Stomach (tissue), 9 donors: ENCODE data around the gene ZNF534. TPM values are rescaled to one million over a fixed set of nuclear protein-coding genes. Genes with fewer than 3 reads are reported as not detected.
"Not testable (repeated sequence)": the region's sequence is repeated elsewhere in the genome, so short reads cannot be mapped to it uniquely, and the experiment has no call there.

Experiments
- DNase-seq, 2 donors: peaks; one replicate each; pipeline versions ENCODE4 v3.0.0 to v3.0.0-alpha.2; 2013 to 2019
- H3K27ac ChIP-seq, 5 donors: fragments of 200-600 bp in 4 of 5; sonication (generic) in 4 of 5; one replicate each; pipeline ENCODE4 v1.5.1; 2013 to 2019; ENCODE audit warnings: mild to moderate bottlenecking in 1 of 5, moderate library complexity in 1 of 5
- H3K27me3 ChIP-seq, 3 donors: fragments of 200-600 bp; sonication (generic); one replicate each; pipeline ENCODE4 v1.5.1; 2017 to 2019; ENCODE audit warnings: mixed run types in 1 of 3
- H3K36me3 ChIP-seq, 4 donors: fragments of 200-600 bp; sonication (generic); 1 replicate in 3 of 4; 2 replicates in 1 of 4; pipeline ENCODE4 v1.5.1; 2016 to 2019
- H3K4me1 ChIP-seq, 4 donors: fragments of 200-600 bp; sonication (generic); one replicate each; pipeline ENCODE4 v1.5.1; 2016 to 2019
- H3K4me3 ChIP-seq, 4 donors: fragments of 200-600 bp; sonication (generic) in 3 of 4; one replicate each; pipeline ENCODE4 v1.5.1; 2016 to 2019; ENCODE audit warnings: mild to moderate bottlenecking in 1 of 4
- H3K9me3 ChIP-seq, 4 donors: fragments of 200-600 bp; sonication (generic); one replicate each; pipeline ENCODE4 v1.5.1; 2016 to 2019
- EP300 ChIP-seq: sonication (generic); formaldehyde crosslinking; IDR thresholded peaks from one replicate; pipeline ENCODE4 v1.6.1; 2017; ENCODE audit warnings: antibody characterized with exemption
- POLR2A ChIP-seq, 4 donors: fragments of 450-650 bp; IDR thresholded peaks; one replicate each; pipeline ENCODE4 v1.6.1; 2016; ENCODE audit warnings: antibody characterized with exemption in 4 of 4, control low read depth in 2 of 4, mild to moderate bottlenecking in 1 of 4, moderate library complexity in 1 of 4
- POLR2AphosphoS5 ChIP-seq, 3 donors: sonication (generic); formaldehyde crosslinking; IDR thresholded peaks; one replicate each; pipeline ENCODE4 v1.6.1; 2016; ENCODE audit warnings: antibody characterized with exemption in 3 of 3
- WGBS, 5 donors: extraction: QIAGEN DNeasy Blood & Tissue Kit in 3 of 5; methylation state at CpG; one replicate each; pipeline versions ENCODE4 v1.1.5 to v1.1.7; 2013 to 2018; 5-methylcytosine and 5-hydroxymethylcytosine counted together
- intact Hi-C: fragments of 100-400 bp; cut with DNase I; formaldehyde crosslinking; loops from one replicate; pipeline ENCODE4 v1.15.1; 2023; ENCODE audit warnings: low total_unique reads
- polyA plus RNA-seq, 3 donors: library from polyadenylated mRNA; stranded (reverse); fragments of 200-250 nt; gene quantifications; one replicate each; pipeline ENCODE4 v1.2.3, GENCODE V29; 2013
- total RNA-seq, 5 donors: library from RNA; depleted of rRNA; stranded (reverse); fragments of >200 nt; gene quantifications; one replicate each; pipeline versions ENCODE4 v1.1.0 to v1.2.3, GENCODE V29; 2014 to 2016
- TF ChIP-seq, protein P1 (sequence below), 7 experiments: fragments of 450-650 bp in 4 of 7; fragments of 200-600 bp in 3 of 7; sonication (generic) in 3 of 7; IDR thresholded peaks; one replicate each; pipeline ENCODE4 v1.5.1; 2016 to 2019; ENCODE audit warnings: antibody characterized with exemption in 7 of 7, control low read depth in 2 of 7, mild to moderate bottlenecking in 1 of 7
- donor health status: healthy with polysubstance abuse.
- donor health status: Bipolar disorder and iron deficiency.
- donor health status: healthy.

ZNF534 gene
- total and polyA plus RNA-seq, 8 donors: 0.08 to 0.37 TPM; not detected in 6

DNA sequence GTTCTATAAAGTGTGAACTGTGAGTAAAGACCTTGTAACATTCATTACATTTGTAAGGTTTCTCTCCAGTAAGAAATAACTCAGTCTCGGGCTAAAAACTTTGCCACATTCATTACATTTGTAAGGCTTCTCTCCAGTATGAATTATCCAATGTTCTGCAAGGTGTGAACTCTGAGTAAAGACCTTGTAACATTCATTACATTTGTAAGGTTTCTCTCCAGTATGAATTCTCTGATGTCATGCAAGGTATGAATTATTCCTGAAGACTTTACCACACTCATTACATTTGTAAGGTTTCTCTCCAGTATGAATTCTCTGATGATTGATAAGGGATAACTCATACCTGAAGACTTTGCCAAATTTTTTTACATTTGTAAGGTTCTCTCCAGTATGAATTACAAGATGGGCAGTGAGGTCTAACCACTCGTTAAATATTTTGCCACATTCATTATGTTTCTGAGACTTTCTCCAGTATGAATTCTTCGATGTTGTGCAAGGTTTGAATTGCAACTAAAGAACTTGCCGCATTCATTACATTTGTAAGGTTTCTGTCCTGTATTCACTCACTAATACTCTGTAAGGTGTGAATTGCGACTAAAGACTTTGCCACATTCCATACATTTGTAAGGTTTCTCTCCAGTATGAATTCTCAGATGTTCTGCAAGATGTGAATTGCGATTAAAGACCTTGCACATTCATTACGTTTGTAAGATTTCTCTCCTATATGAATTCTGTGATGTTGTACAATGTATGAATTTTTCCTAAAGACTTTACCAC, 45.6 kb downstream of the ZNF534 start:
- peaks cover 0 to 16% (median 8%) of the 10 kb centered on the region in 4 donors for H3K36me3 ChIP-seq
- no peak overlapping the region for H3K4me3 ChIP-seq
- H3K9me3 ChIP-seq: peaks cover 75 to 100% (median 99%) of the 10 kb centered on the region in 4 donors
- H3K27me3 ChIP-seq: no peaks in the 10 kb centered on the region
- no peak for DNase-seq
- no peak overlapping the region for H3K27ac ChIP-seq
- intact Hi-C loops: no loop called here
- TF ChIP-seq, protein P1, sequence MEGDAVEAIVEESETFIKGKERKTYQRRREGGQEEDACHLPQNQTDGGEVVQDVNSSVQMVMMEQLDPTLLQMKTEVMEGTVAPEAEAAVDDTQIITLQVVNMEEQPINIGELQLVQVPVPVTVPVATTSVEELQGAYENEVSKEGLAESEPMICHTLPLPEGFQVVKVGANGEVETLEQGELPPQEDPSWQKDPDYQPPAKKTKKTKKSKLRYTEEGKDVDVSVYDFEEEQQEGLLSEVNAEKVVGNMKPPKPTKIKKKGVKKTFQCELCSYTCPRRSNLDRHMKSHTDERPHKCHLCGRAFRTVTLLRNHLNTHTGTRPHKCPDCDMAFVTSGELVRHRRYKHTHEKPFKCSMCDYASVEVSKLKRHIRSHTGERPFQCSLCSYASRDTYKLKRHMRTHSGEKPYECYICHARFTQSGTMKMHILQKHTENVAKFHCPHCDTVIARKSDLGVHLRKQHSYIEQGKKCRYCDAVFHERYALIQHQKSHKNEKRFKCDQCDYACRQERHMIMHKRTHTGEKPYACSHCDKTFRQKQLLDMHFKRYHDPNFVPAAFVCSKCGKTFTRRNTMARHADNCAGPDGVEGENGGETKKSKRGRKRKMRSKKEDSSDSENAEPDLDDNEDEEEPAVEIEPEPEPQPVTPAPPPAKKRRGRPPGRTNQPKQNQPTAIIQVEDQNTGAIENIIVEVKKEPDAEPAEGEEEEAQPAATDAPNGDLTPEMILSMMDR (IDR thresholded peaks at IDR 0.05): no peak
- TF ChIP-seq POLR2A (IDR thresholded peaks at IDR 0.05): no peak
- no peak for TF ChIP-seq EP300
- TF ChIP-seq POLR2AphosphoS5 (IDR thresholded peaks at IDR 0.05): no peak
- WGBS, 5 donors: 91 to 97% (median 96%) methylated on average over 7 of the region's 7 CpGs
- H3K4me1 ChIP-seq: no peaks in the 10 kb centered on the region

DNA sequence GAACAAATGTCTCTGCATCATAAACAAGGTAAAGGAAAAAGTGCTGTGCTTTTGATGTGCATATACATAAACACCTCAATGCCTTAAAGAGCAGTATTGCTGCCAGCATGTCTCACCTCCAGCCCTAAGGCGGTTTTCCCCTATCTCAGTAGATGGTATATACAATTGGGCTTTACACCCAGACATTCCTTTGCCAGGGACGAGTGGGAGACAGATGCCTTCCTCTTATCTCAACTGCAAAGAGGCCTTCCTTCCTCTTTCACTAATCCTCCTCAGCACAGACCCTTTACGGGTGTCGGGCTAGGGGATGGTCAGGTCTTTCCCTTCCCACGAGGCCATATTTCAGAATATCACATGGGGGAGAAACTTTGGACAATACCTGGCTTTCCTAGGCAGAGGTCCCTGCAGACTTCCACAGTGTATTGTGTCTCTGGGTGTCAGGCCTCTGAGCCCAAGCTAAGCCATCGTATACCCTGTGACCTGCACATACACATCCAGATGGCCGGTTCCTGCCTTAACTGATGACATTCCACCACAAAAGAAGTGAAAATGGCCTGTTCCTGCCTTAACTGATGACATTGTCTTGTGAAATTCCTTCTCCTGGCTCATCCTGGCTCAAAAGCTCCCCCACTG, 55.3 kb downstream of the ZNF534 start:
- 45 to 58% (median 52%) methylated on average over 7 of the region's 7 CpGs for WGBS, 5 donors
- H3K9me3 ChIP-seq: peaks cover 48 to 95% (median 92%) of the 10 kb centered on the region in 4 donors
- intact Hi-C loops, DNase-seq, H3K27me3 ChIP-seq, H3K4me1 ChIP-seq, H3K4me3 ChIP-seq, H3K27ac ChIP-seq: not testable (repeated sequence)
- peaks cover 0 to 12% (median 0%) of the 10 kb centered on the region in 4 donors for H3K36me3 ChIP-seq

DNA sequence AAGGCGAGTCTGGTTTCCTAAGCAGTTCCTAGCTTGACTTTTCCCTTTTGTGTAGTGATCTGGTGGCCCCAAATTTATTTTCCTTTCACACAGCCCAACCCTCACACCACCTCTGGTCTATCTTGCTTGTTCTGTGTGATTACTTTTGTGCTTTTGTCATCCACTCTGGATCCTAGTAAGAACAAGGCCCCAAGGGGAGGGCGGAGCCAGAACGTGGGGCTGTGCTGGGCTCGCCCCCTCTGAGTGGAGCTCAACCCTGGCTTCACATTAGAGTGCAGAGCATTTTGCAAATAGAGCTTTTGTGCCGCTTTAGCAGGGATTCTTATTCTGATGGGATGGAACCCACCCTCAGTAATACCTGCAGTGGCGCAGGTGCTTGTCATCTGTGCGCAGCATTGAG, 56.1 kb downstream of the ZNF534 start:
- Histone ChIP-seq H3K9me3 (peaks cover 45 to 95% (median 92%) of the 10 kb centered on the region in 4 donors), H3K36me3 (peaks cover 0 to 12% (median 0%) of the 10 kb centered on the region in 4 donors)
- H3K4me3 ChIP-seq, intact Hi-C loops, H3K4me1 ChIP-seq, DNase-seq, H3K27me3 ChIP-seq, H3K27ac ChIP-seq: not testable (repeated sequence)
- WGBS, 5 donors: 33 to 54% (median 38%) methylated on average over 7 of the region's 7 CpGs

DNA sequence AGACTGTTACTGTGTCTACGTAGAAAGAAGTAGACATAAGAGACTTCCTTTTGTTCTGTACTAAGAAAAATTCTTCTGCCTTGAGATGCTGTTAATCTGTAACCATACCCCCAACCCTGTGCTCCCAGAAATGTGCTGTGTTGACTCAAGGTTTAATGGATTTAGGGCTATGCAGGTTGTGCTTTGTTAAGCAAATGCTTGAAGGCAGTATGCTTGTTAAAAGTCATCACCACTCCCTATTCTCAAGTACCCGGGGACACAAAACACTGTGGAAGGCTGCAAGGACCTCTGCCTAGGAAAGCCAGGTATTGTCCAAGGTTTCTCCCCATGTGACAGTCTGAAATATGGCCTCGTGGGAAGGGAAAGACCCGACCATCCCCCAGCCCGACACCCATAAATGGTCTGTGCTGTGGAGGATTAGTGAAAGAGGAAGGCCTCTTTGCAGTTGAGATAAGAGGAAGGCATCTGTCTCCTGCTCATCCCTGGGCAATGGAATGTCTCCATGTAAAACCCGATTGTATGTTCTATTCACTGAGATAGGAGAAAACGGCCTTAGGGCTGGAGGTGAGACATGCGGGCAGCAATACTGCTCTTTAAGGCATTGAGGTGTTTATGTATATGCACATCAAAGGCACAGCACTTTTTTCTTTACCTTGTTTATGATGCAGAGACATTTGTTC, 56.8 kb downstream of the ZNF534 start:
- intact Hi-C loops, H3K4me1 ChIP-seq, H3K27ac ChIP-seq, H3K4me3 ChIP-seq, DNase-seq, H3K27me3 ChIP-seq: not testable (repeated sequence)
- peaks cover 0 to 12% (median 0%) of the 10 kb centered on the region in 4 donors for H3K36me3 ChIP-seq
- WGBS, 5 donors: 8 to 15% (median 13%) methylated on average over 8 of the region's 8 CpGs
- H3K9me3 ChIP-seq: peaks cover 45 to 95% (median 89%) of the 10 kb centered on the region in 4 donors

DNA sequence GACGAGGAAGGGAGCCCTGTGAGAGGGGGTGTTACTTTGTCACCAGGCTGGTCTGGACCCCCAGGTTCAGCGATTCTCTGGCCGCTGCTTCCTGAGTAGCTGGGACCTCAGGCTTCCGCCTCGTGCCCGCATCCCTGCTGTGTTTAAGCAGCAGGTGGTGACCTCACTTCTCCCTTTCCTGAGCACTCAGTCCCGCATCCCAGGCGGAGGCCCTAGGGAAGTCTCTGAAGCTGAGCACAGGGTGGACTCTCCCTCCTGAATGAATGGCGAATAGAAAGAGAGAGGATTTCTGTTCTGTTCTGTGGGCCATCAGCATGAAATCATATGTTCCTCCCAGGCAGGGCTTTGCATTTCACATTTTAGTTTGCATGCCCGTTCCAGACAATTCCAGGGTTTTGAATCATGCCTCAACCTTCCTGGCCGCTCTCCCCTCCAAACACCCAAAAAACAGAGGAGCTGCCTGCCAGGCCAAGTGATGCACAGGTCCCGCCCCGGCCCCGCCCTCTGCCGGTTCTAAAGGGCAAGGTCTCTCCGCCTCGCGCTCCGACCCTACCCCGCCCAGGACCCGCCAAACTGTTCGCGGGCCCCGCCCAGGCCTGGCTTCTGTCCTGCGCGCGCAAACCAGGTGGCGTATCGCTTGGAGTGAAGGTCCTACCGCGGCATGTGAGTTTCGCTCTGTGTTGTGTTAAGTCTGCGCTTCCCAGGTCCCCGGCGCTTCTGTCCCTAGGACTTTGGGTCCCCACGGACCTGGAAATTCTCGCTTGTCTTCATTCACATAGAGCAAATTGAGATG, 63.4 kb downstream of the ZNF534 start:
- Histone ChIP-seq H3K9me3 (peaks cover 29 to 98% (median 92%) of the 10 kb centered on the region in 4 donors), H3K27ac (no peak overlapping the region)
- peak in 1 of 2 donors; percentile 83 for DNase-seq

More for the DNA sequence above, 63.4 kb downstream of the ZNF534 start:
- WGBS, 5 donors: 24 to 41% (median 28%) methylated on average over 20 to 37 of the region's 37 CpGs
- Histone ChIP-seq H3K4me1 (peaks cover 0 to 4% (median 0%) of the 10 kb centered on the region in 4 donors), H3K36me3 (peaks cover 0 to 35% (median 2%) of the 10 kb centered on the region in 4 donors), H3K4me3 (peak overlapping the region in 3 of 4 donors; percentile 8 to 23 (median 13)), H3K27me3 (no peaks in the 10 kb centered on the region)
- TF ChIP-seq POLR2AphosphoS5 (IDR thresholded peaks at IDR 0.05) (no peak), POLR2A (IDR thresholded peaks at IDR 0.05) (no peak), EP300 (no peak)
- TF ChIP-seq, protein P1 (IDR thresholded peaks at IDR 0.05): no peak
- intact Hi-C loops: no loop called here
